ENCODE measurements around the gene GALNT14.

Gene GALNT14

GRCh38 chr2:31054842-31055388 is 83.3 kb downstream of the GALNT14 start:
- DNase-seq (ENCODE audit: low read depth): no peak

GRCh38 chr2:31053929-31054782 is 84.1 kb downstream of the GALNT14 start:
- DNase-seq (ENCODE audit: low read depth): no peak

- no peak for DNase-seq (ENCODE audit: low read depth)
Measured at GRCh38 chr2:31052284-31052683, 86.0 kb downstream of the GALNT14 start.

- DNase-seq (ENCODE audit: low read depth): no peak
Measured at GRCh38 chr2:31051258-31052140, 86.7 kb downstream of the GALNT14 start.

GRCh38 chr2:31049916-31050588 is 88.2 kb downstream of the GALNT14 start:
- DNase-seq (ENCODE audit: low read depth): no peak

- DNase-seq (ENCODE audit: low read depth): no peak
Measured at GRCh38 chr2:31049264-31049663, 89.0 kb downstream of the GALNT14 start.

GRCh38 chr2:31047599-31047998 is 90.6 kb downstream of the GALNT14 start:
- DNase-seq (ENCODE audit: low read depth): no peak

- no peak for DNase-seq (ENCODE audit: low read depth)
Measured at GRCh38 chr2:31038385-31038784, 99.9 kb downstream of the GALNT14 start.

GRCh38 chr2:31037058-31037457 is 101.2 kb downstream of the GALNT14 start:
- DNase-seq (ENCODE audit: low read depth): no peak

GRCh38 chr2:31033032-31033431 is 105.2 kb downstream of the GALNT14 start:
- DNase-seq (ENCODE audit: low read depth): no peak

- no peak for DNase-seq (ENCODE audit: low read depth)
Measured at GRCh38 chr2:31032475-31032874, 105.8 kb downstream of the GALNT14 start.

GRCh38 chr2:31031132-31031706 is 107.0 kb downstream of the GALNT14 start:
- DNase-seq (ENCODE audit: low read depth): no peak

- no peak for DNase-seq (ENCODE audit: low read depth)
Measured at GRCh38 chr2:31028417-31028816, 109.8 kb downstream of the GALNT14 start.

- no peak for DNase-seq (ENCODE audit: low read depth)
Measured at GRCh38 chr2:31027549-31027948, 110.7 kb downstream of the GALNT14 start.

GRCh38 chr2:31023541-31023940 is 114.7 kb downstream of the GALNT14 start:
- DNase-seq (ENCODE audit: low read depth): no peak

GRCh38 chr2:31020713-31021112 is 117.5 kb downstream of the GALNT14 start:
- no peak for DNase-seq (ENCODE audit: low read depth)

- no peak for DNase-seq (ENCODE audit: low read depth)
Measured at GRCh38 chr2:31018280-31018679, 120.0 kb downstream of the GALNT14 start.

- no peak for DNase-seq (ENCODE audit: low read depth)
Measured at GRCh38 chr2:31016648-31017047, 121.6 kb downstream of the GALNT14 start.

GRCh38 chr2:31014516-31014915 is 123.7 kb downstream of the GALNT14 start:
- no peak for DNase-seq (ENCODE audit: low read depth)

GRCh38 chr2:31013301-31013700 is 124.9 kb downstream of the GALNT14 start:
- DNase-seq (ENCODE audit: low read depth): no peak

- no peak for DNase-seq (ENCODE audit: low read depth)
Measured at GRCh38 chr2:31012406-31012805, 125.8 kb downstream of the GALNT14 start.

- no peak for DNase-seq (ENCODE audit: low read depth)
Measured at GRCh38 chr2:31011587-31011986, 126.7 kb downstream of the GALNT14 start.
